Left kidney (tissue), 2 donors: ENCODE data around the gene PREP. TPM values are rescaled to one million over a fixed set of nuclear protein-coding genes. Genes with fewer than 3 reads are reported as not detected.
"Not testable (repeated sequence)": the region's sequence is repeated elsewhere in the genome, so short reads cannot be mapped to it uniquely, and the experiment has no call there.

Experiments
- DNase-seq: peaks from one replicate; pipeline ENCODE4 v3.0.0-alpha.2; 2013
- polyA plus RNA-seq: library from polyadenylated mRNA; unstranded; fragments of 120-200 nt; gene quantifications from one replicate; pipeline ENCODE4 v1.2.1, GENCODE V29; 2013; ENCODE audit not compliant: insufficient read length

Gene PREP
- polyA plus RNA-seq, 1 donor, result 37.0 TPM

- DNase-seq, result no peak
These were observed 57.4 kb downstream of the PREP start for GRCh38 chr6:105345506-105345905.

GRCh38 chr6:105344881-105345370 is 58.0 kb downstream of the PREP start:
- no peak for DNase-seq

- DNase-seq, result not testable (repeated sequence)
These were observed 64.4 kb downstream of the PREP start for GRCh38 chr6:105338350-105338983.

- no peak for DNase-seq
These were observed 65.9 kb downstream of the PREP start for GRCh38 chr6:105336986-105337385.

GRCh38 chr6:105332576-105332975 is 70.3 kb downstream of the PREP start:
- no peak for DNase-seq

GRCh38 chr6:105331927-105332326 is 71.0 kb downstream of the PREP start:
- DNase-seq, result no peak

GRCh38 chr6:105330913-105331312 is 72.0 kb downstream of the PREP start:
- DNase-seq, result no peak

GRCh38 chr6:105330364-105330763 is 72.5 kb downstream of the PREP start:
- DNase-seq, result no peak

- no peak for DNase-seq
These were observed 75.8 kb downstream of the PREP start for GRCh38 chr6:105326833-105327770.

GRCh38 chr6:105326216-105326615 is 76.7 kb downstream of the PREP start:
- no peak for DNase-seq

- no peak for DNase-seq
These were observed 78.4 kb downstream of the PREP start for GRCh38 chr6:105324386-105324950.

- no peak for DNase-seq
These were observed 80.2 kb downstream of the PREP start for GRCh38 chr6:105322499-105323225.

GRCh38 chr6:105321728-105322127 is 81.2 kb downstream of the PREP start:
- DNase-seq, result no peak

GRCh38 chr6:105321207-105321606 is 81.7 kb downstream of the PREP start:
- no peak for DNase-seq

- DNase-seq, result no peak
These were observed 82.1 kb downstream of the PREP start for GRCh38 chr6:105320765-105321164.

GRCh38 chr6:105320271-105320670 is 82.6 kb downstream of the PREP start:
- DNase-seq, result no peak

GRCh38 chr6:105319331-105319730 is 83.6 kb downstream of the PREP start:
- DNase-seq, result no peak

- DNase-seq, result no peak
These were observed 84.2 kb downstream of the PREP start for GRCh38 chr6:105318660-105319059.

- DNase-seq, result no peak
These were observed 85.0 kb downstream of the PREP start for GRCh38 chr6:105317607-105318533.

- DNase-seq, result no peak
These were observed 89.7 kb downstream of the PREP start for GRCh38 chr6:105313211-105313610.

- DNase-seq, result no peak
These were observed 91.9 kb downstream of the PREP start for GRCh38 chr6:105310947-105311346.
